HL-60 (cell line): ENCODE measurements around the gene GLRB.
"Not testable (repeated sequence)": the region's sequence is repeated elsewhere in the genome, so short reads cannot be mapped to it uniquely, and the experiment has no call there.

Experiments used
- CTCF ChIP-seq: IDR thresholded peaks from one replicate; pipeline ENCODE4 v1.5.1; 2011; ENCODE audit warnings: low read length, control low read depth, inconsistent platforms; ENCODE audit not compliant: insufficient read depth
- GABPA ChIP-seq: IDR thresholded peaks from 2 replicates; pipeline ENCODE4 v1.6.1; 2012; ENCODE audit warnings: low read depth
- POLR2AphosphoS5 ChIP-seq: IDR thresholded peaks from 2 replicates; pipeline ENCODE4 v1.6.1; 2012; ENCODE audit warnings: low read depth
- REST ChIP-seq: IDR thresholded peaks from 2 replicates; pipeline ENCODE4 v1.6.1; 2012; ENCODE audit warnings: low read depth; ENCODE audit not compliant: insufficient replicate concordance

DNA sequence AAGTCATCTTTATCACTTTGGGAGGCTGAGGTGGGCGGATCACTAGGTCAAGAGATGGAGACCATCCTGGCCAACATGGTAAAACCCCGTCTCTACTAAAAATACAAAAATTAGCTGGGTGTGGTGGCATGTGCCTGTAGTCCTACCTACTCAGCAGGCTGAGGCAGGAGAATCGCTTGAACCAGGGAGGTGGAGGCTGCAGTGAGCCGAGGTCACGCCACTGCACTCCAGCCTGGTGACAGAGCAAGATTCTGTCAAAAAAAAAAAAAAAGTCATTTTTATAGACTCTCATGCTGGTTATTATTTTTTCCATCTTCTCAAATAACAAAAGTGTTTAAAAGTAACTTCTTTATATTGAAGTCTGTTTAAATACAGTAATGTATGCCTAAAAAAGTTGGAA lies 17.1 kb upstream of the GLRB start:
- not testable (repeated sequence) for TF ChIP-seq POLR2AphosphoS5, REST, CTCF, GABPA
